HL-60 (cell line): Measurements from ENCODE around the gene MACROD2.

Source experiments
- CTCF ChIP-seq: IDR thresholded peaks from one replicate; pipeline ENCODE4 v1.5.1; 2011; ENCODE audit warnings: low read length, control low read depth, inconsistent platforms; ENCODE audit not compliant: insufficient read depth
- POLR2AphosphoS5 ChIP-seq: IDR thresholded peaks from 2 replicates; pipeline ENCODE4 v1.6.1; 2012; ENCODE audit warnings: low read depth
- TF ChIP-seq, protein P1 (sequence below): IDR thresholded peaks from 2 replicates; pipeline ENCODE4 v1.6.1; 2012; ENCODE audit warnings: low read depth; ENCODE audit not compliant: insufficient replicate concordance

DNA sequence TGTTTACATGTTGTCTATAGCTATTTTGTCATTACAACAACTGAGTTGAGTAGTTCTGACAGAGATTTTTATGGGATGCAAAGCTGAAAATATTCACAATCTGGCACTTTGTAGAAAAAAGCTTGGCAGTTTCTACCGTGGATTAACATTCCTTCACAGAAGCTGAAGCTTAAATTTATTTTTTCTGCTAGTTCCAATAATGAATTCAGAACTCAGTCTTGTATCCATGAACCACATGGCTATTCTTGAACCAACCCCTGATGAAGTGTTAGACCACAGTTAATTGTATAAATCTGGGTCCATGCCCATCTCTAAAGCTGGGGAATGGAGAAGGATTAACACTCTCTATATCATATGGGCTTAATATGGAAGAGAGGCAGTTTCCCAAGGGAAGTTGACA is 1085.9 kb downstream of the MACROD2 start:
- no peak for TF ChIP-seq CTCF
- TF ChIP-seq POLR2AphosphoS5, result no peak
- TF ChIP-seq, protein P1, sequence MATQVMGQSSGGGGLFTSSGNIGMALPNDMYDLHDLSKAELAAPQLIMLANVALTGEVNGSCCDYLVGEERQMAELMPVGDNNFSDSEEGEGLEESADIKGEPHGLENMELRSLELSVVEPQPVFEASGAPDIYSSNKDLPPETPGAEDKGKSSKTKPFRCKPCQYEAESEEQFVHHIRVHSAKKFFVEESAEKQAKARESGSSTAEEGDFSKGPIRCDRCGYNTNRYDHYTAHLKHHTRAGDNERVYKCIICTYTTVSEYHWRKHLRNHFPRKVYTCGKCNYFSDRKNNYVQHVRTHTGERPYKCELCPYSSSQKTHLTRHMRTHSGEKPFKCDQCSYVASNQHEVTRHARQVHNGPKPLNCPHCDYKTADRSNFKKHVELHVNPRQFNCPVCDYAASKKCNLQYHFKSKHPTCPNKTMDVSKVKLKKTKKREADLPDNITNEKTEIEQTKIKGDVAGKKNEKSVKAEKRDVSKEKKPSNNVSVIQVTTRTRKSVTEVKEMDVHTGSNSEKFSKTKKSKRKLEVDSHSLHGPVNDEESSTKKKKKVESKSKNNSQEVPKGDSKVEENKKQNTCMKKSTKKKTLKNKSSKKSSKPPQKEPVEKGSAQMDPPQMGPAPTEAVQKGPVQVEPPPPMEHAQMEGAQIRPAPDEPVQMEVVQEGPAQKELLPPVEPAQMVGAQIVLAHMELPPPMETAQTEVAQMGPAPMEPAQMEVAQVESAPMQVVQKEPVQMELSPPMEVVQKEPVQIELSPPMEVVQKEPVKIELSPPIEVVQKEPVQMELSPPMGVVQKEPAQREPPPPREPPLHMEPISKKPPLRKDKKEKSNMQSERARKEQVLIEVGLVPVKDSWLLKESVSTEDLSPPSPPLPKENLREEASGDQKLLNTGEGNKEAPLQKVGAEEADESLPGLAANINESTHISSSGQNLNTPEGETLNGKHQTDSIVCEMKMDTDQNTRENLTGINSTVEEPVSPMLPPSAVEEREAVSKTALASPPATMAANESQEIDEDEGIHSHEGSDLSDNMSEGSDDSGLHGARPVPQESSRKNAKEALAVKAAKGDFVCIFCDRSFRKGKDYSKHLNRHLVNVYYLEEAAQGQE, result no peak
